Hematopoietic multipotent progenitor cell treated with erythropoietin and hydrocortisone succinate and interleukin-3 and kit ligand, for 8 days (in vitro differentiated cells): Measurements from ENCODE around the gene TTC33.
A peak's percentile ranks its signal among the peaks of the same experiment; 100 is the strongest.
"Not testable (repeated sequence)": the region's sequence is repeated elsewhere in the genome, so short reads cannot be mapped to it uniquely, and the experiment has no call there.

Experiments used
- DNase-seq: peaks from one replicate; pipeline ENCODE4 v3.0.0-alpha.2; 2015

The TTC33 gene, protein sequence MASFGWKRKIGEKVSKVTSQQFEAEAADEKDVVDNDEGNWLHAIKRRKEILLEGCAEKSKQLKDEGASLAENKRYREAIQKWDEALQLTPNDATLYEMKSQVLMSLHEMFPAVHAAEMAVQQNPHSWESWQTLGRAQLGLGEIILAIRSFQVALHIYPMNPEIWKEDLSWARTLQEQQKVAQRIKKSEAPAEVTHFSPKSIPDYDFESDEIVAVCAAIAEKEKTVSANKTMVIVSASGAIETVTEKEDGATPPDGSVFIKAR

DNA sequence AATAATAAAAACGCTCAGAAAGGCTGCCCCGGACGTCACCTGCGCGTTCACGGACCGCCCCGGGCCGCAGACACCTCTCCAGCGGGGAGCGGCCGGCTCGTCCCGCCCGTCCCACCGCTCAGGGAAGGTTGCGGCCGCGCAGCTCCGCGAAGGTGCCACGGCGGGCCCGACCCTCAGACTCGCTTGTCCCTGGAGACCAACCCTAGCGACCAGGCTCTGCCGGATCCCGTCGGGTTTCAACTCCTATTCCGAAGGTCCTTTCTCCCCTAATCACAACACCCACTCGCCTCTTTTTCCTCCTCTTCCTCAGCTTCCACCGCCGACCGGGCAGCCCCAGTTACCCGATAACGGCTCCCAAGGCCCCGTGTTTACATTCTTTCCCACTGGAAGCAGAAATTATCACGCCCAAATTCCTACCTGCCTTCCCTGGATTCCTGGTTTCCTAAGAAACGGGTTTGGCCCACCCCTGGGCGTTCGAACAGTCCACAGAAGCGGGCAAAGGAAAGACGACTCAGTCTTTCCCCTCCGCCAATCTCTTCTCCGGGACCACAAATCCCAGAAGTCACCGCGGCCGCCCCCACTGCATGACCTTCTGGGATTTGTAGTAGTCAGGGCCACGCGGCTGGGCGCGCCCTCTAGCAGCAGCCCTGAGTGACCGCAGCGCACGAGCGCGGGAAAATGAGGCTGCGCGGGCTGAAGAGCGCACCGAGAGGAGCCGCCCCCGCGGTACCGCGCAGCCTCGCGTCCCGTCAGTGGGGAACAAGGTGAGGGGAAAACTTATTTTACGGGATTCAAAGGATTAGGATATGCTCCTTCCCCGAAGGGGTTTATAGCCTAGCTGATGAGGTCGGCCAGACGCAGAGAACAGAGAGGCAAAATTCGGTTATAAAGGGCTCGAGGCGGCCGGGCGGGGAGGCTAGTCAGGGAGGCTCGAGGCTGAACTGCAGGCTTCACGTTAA lies at the start of gene TTC33:
Gene TTC33, minus strand, starts transcription at position 555 of the 959 bp plus-strand sequence. CDS start 8,943 bp downstream, outside the sequence.
- peak; percentile 95 for DNase-seq

DNA sequence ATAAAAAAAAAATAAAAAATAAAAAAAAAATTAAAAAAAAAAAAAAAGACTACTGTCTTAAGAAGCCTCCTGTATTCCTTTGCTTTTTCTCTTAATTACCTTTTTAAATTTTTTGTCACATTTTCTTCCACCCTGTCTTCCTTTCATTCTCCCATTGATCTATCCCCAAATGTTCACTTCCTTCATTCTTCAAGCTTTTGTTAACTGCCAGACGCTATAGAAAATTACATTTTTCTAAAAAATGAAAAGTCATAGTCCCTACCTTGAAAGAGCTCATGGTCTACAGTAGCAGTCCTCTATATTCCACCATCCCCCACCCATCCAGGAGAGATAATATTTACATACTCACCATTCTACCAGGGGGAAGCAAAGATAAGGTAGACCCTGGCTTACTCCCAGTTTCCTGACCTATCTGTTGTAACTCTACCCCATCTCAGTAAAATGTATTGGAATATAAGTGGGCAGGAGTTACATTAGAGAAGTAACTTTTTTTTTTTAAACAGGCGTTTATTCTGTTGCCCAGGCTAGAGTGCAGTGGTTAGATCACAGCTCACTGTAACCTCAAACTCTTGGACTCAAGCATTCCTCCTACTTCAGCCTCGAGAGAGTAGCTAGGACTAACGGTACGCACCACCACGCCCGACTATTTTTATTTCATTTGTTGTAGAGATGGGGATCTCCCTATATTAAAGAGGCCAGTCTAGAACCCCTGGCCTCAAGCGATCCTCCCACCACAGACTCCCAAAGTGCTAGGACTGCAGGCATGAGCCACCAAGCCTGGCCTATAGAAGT lies 46.2 kb upstream of the TTC33 start:
- DNase-seq = peak; percentile 98

- DNase-seq = peak; percentile 44
Measured at GRCh38 chr5:40799258-40799657, 43.5 kb upstream of the TTC33 start.

DNA sequence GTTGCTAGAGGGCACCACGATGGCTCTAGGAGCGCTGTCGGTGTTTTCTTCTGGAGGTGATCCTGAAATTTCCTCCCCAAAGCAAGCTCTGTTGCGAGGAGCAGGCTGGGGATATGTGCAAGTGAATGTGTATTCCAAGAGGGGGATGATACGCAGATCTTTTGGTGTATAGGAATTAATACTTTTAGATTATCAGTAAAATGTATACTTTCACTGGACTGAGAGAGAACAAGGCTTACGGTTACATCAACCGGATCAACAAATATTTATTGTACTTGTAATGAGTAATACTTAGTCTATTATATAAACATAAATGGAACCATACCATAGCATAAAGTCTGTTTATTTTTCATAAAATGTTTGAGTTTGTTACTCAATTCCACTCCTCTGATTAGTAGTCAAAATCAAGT lies 43.0 kb upstream of the TTC33 start:
- DNase-seq = no peak

- DNase-seq = peak; percentile 89
Measured at GRCh38 chr5:40798012-40798800, 42.4 kb upstream of the TTC33 start, which contains the start of gene PRKAA1. TSS of gene PRKAA1 (minus strand) at chr5:40798374. CDS start at chr5:40798189, 185 bp downstream.

DNA sequence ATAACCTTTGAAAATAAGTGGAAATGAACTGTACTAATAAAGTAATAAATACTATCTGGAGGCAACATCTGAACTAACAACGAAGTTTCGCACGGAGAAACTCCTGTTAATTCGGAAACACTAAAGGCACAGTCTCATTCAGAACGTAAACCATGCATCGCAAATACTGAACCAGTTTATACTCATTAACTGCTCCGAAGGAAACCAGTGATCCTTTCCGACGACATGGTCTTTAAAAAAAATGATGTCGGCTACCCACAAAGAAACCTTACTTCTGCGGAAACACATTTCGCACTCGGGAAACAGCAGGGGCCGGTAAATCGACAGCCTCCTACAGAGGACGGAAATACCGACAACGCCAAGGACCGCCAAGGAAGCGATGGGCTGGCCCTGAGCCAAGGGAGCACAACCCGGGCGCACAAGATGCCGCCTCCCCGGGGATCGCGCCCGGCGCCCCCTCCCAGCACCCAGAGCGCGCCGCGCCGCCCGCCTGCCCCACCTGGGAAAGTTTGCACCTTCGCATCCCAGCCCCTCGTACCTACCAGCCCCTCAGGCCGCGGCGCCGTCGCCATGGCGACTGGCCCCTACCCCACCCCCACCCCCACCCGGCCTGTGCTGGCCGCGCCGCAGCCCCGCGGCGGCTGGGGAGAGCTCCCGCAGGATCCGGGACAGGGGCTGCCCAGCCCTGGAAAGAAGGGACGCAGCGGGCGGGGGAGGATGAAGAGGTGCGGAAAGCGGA lies 41.7 kb upstream of the TTC33 start:
- peak; percentile 85 for DNase-seq

- no peak for DNase-seq
Measured at GRCh38 chr5:40796487-40796889, 40.7 kb upstream of the TTC33 start.

DNA sequence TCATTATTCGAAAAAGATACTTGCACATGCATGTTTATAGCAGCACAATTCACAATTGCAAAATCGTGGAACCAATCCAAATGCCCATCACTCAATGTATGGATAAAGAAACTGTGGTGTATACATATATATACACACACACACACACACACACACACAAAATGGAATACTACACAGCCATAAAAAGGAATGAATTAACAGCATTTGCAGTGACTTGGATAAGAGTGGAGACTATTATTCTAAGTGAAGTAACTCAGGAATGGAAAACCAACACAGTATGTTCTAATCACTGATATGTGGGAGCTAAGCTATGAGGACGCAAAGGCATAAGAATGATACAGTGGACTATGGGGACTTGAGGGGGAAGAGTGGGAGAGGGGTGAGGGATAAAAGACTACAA lies 39.1 kb upstream of the TTC33 start:
- DNase-seq = not testable (repeated sequence)

DNA sequence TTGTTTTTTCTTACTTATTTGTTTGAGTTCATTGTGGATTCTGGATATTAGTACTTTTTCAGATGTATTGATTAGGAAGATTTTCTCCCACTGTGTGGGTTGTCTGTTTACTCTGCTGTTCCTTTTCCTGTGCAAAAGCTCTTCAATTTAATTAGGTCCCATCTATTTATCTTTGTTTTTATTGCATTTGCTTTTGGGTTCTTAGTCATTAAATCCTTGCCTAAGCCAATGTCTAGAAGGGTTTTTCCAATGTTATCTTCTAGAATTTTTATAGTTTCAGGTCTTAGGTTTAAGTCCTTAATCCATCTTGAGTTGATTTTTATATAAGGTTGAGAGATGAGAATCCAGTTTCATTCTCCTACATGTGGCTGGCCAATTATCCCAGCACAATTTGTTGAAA lies 38.6 kb upstream of the TTC33 start:
- DNase-seq = not testable (repeated sequence)

- DNase-seq = not testable (repeated sequence)
Measured at GRCh38 chr5:40792691-40793090, 36.9 kb upstream of the TTC33 start.

GRCh38 chr5:40791715-40792139 lies 36.0 kb upstream of the TTC33 start:
- DNase-seq = peak; percentile 37

DNA sequence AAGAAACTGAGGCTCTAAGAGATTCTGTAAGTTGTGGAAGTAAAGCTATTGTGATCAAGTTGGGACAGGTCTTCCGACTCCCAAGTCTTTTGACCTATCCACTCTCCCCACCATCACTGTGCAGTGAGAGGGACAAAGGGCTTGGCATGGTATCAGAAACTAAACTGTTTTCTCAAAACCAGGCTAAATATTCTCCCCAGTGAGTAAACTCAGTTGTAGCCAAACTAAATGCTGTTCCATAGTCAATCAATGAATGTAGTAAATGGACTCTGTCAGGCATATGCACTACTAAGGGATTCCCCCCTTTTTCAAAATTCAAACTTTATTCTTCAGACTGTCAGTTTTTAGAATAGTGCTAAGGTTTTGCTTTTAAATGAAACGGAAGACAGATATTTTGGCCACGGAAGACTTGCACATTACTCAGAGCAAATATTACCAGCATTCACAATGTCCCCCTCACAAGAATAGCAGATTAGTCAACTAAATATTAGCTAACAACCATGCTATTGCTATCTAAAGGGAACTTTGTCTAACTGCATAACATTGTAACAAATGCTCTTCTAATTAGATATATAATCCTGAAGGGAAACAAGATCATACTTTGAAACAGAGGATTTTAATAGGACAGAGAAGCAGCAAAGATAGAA lies 35.3 kb upstream of the TTC33 start:
- DNase-seq = no peak

DNA sequence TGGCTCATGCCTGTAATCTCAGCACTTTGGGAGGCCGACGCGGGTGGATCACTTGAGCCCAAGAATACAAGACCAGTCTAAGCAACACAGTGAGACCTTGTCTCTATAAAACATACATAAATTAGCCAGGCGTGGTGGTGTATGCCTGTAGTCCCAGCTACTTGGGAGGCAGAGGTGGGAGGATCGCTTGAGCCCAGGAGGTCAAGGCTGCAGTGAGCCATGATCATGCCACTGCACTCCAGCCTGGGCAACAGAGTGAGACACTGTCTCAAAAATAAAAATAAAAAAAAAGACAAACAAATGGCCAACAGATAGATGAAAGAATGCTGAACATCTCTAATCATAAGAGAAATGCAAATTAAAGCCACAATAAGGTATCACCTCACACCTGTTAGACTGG lies 33.2 kb upstream of the TTC33 start:
- DNase-seq = not testable (repeated sequence)

DNA sequence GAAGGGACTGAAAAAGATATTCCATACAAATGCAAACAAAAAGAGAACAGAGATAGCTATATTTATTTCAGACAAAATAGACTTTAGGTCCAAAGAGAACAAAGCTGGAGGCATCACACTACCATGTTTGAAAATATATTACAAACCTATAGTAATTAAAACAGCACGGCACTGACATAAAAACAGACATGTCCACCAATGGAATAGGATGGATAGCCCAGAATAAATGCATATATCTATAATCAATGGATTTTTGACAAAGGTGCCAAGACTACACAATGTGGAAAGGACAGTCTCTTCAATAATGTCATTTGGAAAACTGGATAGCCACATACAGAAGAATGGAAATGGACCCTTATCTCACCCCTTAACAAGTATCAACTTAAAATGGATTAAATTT lies 32.2 kb upstream of the TTC33 start:
- DNase-seq = no peak

- DNase-seq = not testable (repeated sequence)
Measured at GRCh38 chr5:40786664-40787063, 30.9 kb upstream of the TTC33 start.

DNA sequence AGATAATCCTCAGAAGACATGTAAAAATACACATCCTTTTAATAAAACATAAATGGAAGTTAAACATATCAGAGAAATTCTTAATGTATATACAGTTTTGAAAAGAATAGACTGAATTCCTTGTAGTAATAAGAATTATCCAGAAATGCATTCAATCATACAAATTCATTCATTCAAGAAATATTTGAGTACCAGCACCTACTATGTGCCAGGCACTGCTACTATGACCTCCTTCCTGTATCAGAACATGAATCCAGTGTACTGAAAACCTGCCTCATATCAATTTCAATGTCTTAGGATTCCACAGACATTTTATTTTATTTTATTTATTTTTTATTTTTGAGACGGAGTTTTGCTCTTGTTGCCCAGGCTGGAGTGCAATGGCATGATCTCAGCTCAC lies 29.2 kb upstream of the TTC33 start:
- no peak for DNase-seq

DNA sequence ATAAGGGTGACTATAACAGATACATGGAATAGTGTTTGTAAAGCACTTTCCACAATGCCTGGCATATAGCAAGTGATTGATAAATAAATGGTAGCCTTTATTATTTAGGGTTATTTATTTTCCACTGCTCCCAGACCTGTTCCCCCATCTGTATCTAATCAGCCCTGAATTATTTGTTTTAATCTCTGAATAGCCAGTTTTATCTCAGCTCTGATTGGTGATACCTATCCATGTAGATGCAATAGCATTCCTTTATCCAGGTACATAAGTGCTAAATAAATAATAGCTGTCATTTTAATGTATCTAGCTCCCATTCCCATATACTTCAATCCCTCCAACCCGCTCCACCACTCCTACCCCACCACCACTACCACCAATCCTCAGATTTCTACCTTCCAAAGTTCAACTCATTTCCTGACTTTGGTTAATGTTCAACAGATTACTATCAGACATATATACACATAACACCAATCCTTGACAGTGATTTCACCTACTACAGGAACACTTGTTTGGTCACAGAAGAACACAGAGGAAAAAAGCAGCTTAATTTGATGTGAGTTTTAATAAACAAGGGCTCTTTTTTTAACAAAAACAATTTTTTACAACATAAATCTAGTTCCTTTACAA lies 28.4 kb upstream of the TTC33 start:
- DNase-seq = no peak

- DNase-seq = no peak
Measured at GRCh38 chr5:40781843-40782409, 26.2 kb upstream of the TTC33 start.

GRCh38 chr5:40780858-40781257 lies 25.1 kb upstream of the TTC33 start:
- no peak for DNase-seq

- DNase-seq = no peak
Measured at GRCh38 chr5:40780199-40780598, 24.4 kb upstream of the TTC33 start.
